HG03159 (cell line): Measurements from ENCODE around the gene SERPINB2.
"Not testable (repeated sequence)": the region's sequence is repeated elsewhere in the genome, so short reads cannot be mapped to it uniquely, and the experiment has no call there.

Experiments
- ATAC-seq: cut with Tn5 transposase; IDR thresholded peaks from one replicate; pipeline ENCODE4 v1.9.1; 2021; ENCODE audit warnings: mild to moderate bottlenecking, moderate library complexity; ENCODE audit not compliant: unreplicated experiment

The SERPINB2 gene

GRCh38 chr18:63930773-63931354 is 43.4 kb downstream of the SERPINB2 start:
- no peak for ATAC-seq

DNA sequence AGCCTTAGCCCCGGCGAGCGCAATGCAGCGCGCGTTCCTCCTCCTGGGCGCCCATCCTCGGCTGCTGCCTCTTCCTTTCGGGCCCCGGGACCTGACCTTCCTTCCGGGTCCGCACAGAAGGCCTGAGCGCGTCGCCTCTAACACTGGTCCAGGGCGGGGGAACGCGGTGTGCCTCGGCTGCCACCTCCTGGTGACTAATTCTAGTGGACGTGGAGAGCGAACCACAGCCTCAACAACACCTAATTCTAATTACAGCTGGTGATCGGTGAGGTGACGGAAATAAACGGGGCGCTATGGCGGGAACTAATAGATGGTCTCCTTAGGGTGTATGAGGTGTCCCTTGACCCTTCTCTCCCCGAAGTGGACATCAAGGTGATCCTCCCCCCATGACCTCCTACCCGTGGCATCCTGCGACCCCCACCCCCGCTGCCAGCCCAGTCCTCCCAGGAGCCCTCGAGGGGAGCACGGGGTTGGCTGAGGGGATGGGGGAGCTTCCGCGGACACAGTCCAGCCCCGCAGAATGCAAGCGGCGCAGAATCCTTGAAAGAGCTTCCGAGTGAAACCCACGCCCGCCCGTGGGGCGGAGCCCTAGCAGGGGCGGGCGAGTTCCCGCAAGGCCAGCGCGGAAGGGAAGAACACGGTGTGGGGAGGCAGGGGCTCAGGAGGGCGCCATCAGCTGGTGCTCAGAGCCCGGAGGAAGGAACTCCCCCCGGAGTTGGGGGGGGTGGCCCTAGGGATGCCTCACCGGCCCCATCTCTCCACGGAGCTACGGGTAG is 48.8 kb downstream of the SERPINB2 start:
- peak; percentile 99 for ATAC-seq

- peak; percentile 31 for ATAC-seq
Observed at GRCh38 chr18:63936932-63937393, 49.5 kb downstream of the SERPINB2 start.

GRCh38 chr18:63940008-63940407 is 52.5 kb downstream of the SERPINB2 start:
- no peak for ATAC-seq

DNA sequence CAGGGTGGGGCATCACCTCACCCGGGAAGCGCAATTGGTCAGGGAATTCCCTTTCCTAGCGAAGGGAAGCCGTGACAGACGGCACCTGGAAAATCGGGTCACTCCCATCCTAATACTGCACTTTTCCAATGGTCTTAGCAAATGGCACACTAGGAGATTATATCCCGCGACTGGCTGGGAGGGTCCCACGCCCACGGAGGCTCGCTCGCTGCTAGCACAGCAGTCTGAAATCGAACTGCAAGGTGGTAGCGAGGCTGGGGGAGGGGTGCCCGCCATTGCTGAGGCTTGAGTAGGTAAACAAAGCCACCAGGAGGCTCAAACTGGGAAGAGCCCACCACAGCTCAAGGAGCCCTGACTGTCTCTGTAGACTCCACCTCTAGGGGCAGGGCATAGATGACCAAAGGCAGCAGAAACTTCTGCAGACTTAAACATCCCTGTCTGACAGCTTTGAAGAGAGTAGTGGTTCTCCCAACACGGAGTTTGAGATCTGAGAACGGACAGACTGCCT is 53.1 kb downstream of the SERPINB2 start:
- ATAC-seq, result not testable (repeated sequence)

DNA sequence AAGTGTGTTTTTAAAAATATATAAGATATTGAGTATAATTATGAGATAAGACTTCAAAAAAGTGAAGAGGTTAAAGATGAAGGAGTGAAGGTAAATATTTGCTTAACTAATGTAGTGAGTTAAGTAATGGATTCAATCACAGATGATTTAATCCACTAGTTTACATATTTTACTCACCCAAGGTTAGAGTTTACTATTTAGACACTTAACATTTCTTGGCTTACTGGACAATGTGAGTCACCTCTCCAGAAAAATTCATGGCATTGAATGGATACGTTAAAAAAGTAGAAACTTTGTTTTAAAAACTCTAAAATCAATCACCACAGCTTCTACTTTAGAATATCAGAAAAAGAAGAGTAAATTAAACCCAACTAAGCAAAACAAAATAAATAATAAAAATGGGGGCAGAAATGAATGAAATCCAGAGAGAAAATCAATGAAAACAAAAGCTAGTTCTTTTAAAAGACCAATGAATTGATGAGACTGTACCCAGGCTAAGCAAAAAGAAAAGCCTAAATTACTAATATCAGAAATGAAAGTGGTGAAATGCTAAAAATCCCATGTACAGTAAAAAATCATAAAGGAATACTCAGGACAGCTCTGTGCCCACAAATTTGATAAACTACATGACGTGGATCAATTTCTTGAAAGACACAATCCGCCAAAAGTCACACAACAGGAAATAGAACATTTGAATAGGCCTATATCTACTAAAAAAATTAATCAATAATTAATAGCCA is 59.7 kb downstream of the SERPINB2 start:
- ATAC-seq, result no peak

DNA sequence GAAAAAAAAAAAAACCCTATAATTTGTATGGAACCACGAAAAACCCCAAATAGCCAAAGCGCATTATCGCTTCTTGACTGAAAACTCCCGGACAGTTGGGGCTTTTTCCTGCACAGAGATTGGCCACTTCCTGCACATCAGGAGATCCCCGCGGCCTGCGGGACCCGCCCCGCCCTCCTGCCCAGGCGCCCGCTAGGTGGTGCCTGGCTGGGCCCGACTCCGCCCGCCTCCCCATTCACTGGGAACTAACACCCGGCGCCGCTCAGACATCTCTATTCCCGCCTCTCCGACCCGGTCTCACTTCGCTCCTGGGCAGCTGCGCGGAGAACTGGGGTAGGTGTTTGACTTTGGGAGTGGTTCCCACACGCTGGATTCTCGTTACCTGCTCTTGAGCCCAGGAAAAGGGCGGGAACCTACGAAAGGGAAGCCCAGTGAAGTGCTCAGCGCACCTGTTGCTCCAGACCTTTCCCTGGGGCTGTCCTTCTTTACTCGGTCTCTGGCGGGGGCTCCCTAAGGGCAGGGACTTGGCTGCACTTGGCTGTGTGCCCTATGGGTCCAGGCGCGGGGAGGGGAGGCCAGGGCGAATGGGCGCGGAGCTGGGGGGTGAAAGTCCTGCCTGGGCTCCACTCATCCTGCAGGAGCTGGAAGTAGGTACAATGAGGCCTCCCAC is 61.7 kb downstream of the SERPINB2 start, which contains the start of gene HMSD:
HMSD (plus strand) TSS at position 234 of the 670 bp plus-strand sequence. CDS start 4,155 bp downstream, outside the sequence.
- ATAC-seq, result peak; percentile 89

DNA sequence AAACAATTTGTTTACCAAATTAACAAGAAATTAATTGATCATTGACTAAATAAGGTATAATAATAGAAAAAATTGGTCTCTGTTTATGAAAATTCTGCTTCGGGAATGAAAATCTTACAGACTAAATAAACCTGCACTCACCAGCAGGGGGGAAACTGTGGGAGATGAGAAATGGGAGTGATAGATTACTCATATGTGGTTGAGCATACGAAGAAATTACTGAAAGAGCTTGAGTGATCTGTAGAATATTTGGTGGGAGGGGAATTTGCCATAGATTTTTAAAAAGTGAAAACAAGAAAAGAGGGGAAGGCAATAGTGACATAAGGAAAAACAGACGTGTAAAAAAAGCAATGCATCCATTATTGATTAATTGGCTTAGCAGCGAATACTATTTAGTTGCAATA is 63.8 kb downstream of the SERPINB2 start:
- peak; percentile 49 for ATAC-seq
